DMS153 treated with DMSO at 0.1 percent for 48 hours (cell line): ENCODE results near the gene MALL.
"Not testable (repeated sequence)": the region's sequence is repeated elsewhere in the genome, so short reads cannot be mapped to it uniquely, and the experiment has no call there.

Source experiments
- DNase-seq: peaks from one replicate; lab custom pipeline; 2025; ENCODE audit not compliant: unreplicated experiment; lab: John Stamatoyannopoulos, UW

Gene MALL

GRCh38 chr2:110054521-110055407, 60.9 kb downstream of the MALL start:
- DNase-seq = not testable (repeated sequence)

GRCh38 chr2:110053688-110054087, 61.9 kb downstream of the MALL start:
- not testable (repeated sequence) for DNase-seq

GRCh38 chr2:110052166-110052565, 63.5 kb downstream of the MALL start:
- not testable (repeated sequence) for DNase-seq

GRCh38 chr2:110050222-110050621, 65.4 kb downstream of the MALL start:
- DNase-seq = not testable (repeated sequence)

- not testable (repeated sequence) for DNase-seq
These were observed 65.9 kb downstream of the MALL start for GRCh38 chr2:110049769-110050168.

GRCh38 chr2:110048255-110049197, 67.1 kb downstream of the MALL start:
- DNase-seq = not testable (repeated sequence)

- not testable (repeated sequence) for DNase-seq
These were observed 68.4 kb downstream of the MALL start for GRCh38 chr2:110047225-110047624.

- DNase-seq = not testable (repeated sequence)
These were observed 73.5 kb downstream of the MALL start for GRCh38 chr2:110041941-110042660.

GRCh38 chr2:110037336-110037735, 78.3 kb downstream of the MALL start:
- DNase-seq = not testable (repeated sequence)

- not testable (repeated sequence) for DNase-seq
These were observed 80.2 kb downstream of the MALL start for GRCh38 chr2:110035384-110035783.

GRCh38 chr2:110034935-110035334, 80.7 kb downstream of the MALL start:
- DNase-seq = not testable (repeated sequence)
